Spleen (tissue), 11 donors: ENCODE data around the gene RDH12. TPM values are rescaled to one million over a fixed set of nuclear protein-coding genes. Genes with fewer than 3 reads are reported as not detected.
A peak's percentile ranks its signal among the peaks of the same experiment; 100 is the strongest.

Experiments used
- DNase-seq: peaks from one replicate; pipeline ENCODE4 v3.0.0-alpha.2; 2020
- H3K27ac ChIP-seq, 8 donors: fragments of 200-600 bp; sonication (generic) in 7 of 8; 1 replicate in 4 of 8; 2 replicates in 4 of 8; pipeline versions ENCODE4 v1.5.0 to v1.8.0; 2016 to 2021; ENCODE audit warnings: inconsistent platforms in 4 of 8, mild to moderate bottlenecking in 4 of 8, moderate library complexity in 1 of 8
- H3K27me3 ChIP-seq, 7 donors: fragments of 200-600 bp; sonication (generic) in 6 of 7; replicated peaks in 1 of 7; 1 replicate in 4 of 7; 2 replicates in 3 of 7; pipeline versions ENCODE4 v1.5.0 to v1.8.0; 2016 to 2021; ENCODE audit warnings: inconsistent platforms in 3 of 7, mild to moderate bottlenecking in 1 of 7
- H3K36me3 ChIP-seq, 6 donors: fragments of 200-600 bp; sonication (generic) in 5 of 6; 1 replicate in 4 of 6; 2 replicates in 2 of 6; pipeline versions ENCODE4 v1.5.0 to v1.8.0; 2016 to 2021; ENCODE audit warnings: inconsistent platforms in 2 of 6
- H3K4me1 ChIP-seq, 6 donors: fragments of 200-600 bp; sonication (generic) in 5 of 6; 1 replicate in 3 of 6; 2 replicates in 3 of 6; pipeline versions ENCODE4 v1.5.0 to v1.8.0; 2016 to 2021; ENCODE audit warnings: inconsistent platforms in 3 of 6
- H3K4me3 ChIP-seq, 8 donors: fragments of 200-600 bp; sonication (generic) in 7 of 8; 1 replicate in 4 of 8; 2 replicates in 4 of 8; pipeline versions ENCODE4 v1.5.0 to v1.8.0; 2016 to 2021; ENCODE audit warnings: inconsistent platforms in 4 of 8, mild to moderate bottlenecking in 4 of 8, moderate library complexity in 2 of 8
- H3K9me3 ChIP-seq, 8 donors: fragments of 200-600 bp; sonication (generic) in 7 of 8; 1 replicate in 4 of 8; 2 replicates in 4 of 8; pipeline versions ENCODE4 v1.5.0 to v1.8.0; 2016 to 2021; ENCODE audit warnings: inconsistent platforms in 4 of 8
- CTCF ChIP-seq, 11 experiments: fragments of 200-600 bp in 7 of 11; fragments of 450-650 bp in 4 of 11; sonication (generic) in 4 of 11; IDR thresholded peaks in 8 of 11; conservative IDR thresholded peaks in 3 of 11; 1 replicate in 7 of 11; 2 replicates in 4 of 11; pipeline versions ENCODE4 v1.4.0 to v1.8.0; 2016 to 2021; ENCODE audit warnings: antibody characterized with exemption in 11 of 11, inconsistent platforms in 4 of 11, mild to moderate bottlenecking in 1 of 11
- POLR2A ChIP-seq, 3 donors: fragments of 450-650 bp; IDR thresholded peaks; one replicate each; pipeline ENCODE4 v1.5.1; 2017; ENCODE audit warnings: antibody characterized with exemption in 3 of 3, mild to moderate bottlenecking in 1 of 3
- POLR2AphosphoS5 ChIP-seq, 3 donors: sonication (generic); formaldehyde crosslinking; IDR thresholded peaks; one replicate each; pipeline ENCODE4 v1.5.1; 2017; ENCODE audit warnings: antibody characterized with exemption in 3 of 3
- WGBS, 5 donors: extraction: QIAGEN DNeasy Blood & Tissue Kit in 3 of 5; methylation state at CpG; one replicate each; pipeline versions ENCODE4 v1.1.5 to v1.1.7; 2013 to 2018; 5-methylcytosine and 5-hydroxymethylcytosine counted together
- intact Hi-C: fragments of 100-400 bp; cut with DNase I; formaldehyde crosslinking; loops from one replicate; pipeline ENCODE4 v1.15.0; 2023; ENCODE audit warnings: low total_unique reads
- polyA plus RNA-seq, 3 donors: library from polyadenylated mRNA; stranded (reverse); fragments of 200-250 nt; gene quantifications; one replicate each; pipeline ENCODE4 v1.2.1, GENCODE V29; 2013
- total RNA-seq, 7 donors: library from RNA; depleted of rRNA in 3 of 7; stranded (reverse); fragments of >200 nt in 3 of 7; fragmentation: NEBNext Ultra II Directional in 4 of 7; extraction: Animal tissue kit (Norgen Biotek cat#: 25700) in 4 of 7; gene quantifications; one replicate each; pipeline versions ENCODE4 v1.1.0 to v1.2.1, GENCODE V29; 2016 to 2021
- donor health status: healthy with polysubstance abuse.
- donor health status: DM: no; HTN: no; CAD: no; lungs with moderate emphysema.
- donor health status: DM: no; HTN: no; CAD: no.
- donor health status: Bipolar disorder and iron deficiency.
- donor health status: healthy.
- donor health status: DM: no; HTN: no; CAD: no.
- donor health status: DM: yes; HTN: yes; CAD: no.

Gene RDH12
- total and polyA plus RNA-seq, 10 donors: 0.08 to 0.10 TPM; not detected in 8

DNA sequence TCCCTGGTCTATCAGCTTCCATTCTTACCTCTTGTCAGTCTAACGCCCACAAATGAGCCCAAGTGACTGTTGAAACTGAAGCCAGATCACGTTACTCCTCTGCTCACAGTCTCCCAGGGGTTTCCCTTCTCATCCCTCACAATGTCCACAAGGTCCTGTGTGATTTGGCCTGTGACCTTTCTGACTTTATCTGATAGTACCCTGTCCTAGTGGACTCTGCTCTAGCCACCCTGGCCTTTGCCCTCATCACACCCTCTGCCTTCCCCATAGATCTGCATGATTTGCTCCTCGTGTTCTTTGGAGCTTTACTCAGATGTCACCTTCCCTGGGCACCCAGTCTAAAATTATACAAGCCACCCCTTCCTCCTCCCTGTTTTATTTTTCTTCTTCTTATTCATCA is 55.5 kb downstream of the RDH12 start:
- no peak overlapping the region for H3K27ac ChIP-seq
- H3K4me3 ChIP-seq: no peak overlapping the region
- no peaks in the 10 kb centered on the region for H3K27me3 ChIP-seq
- no peaks in the 10 kb centered on the region for H3K9me3 ChIP-seq
- no peak for TF ChIP-seq POLR2AphosphoS5 (IDR thresholded peaks at IDR 0.05)
- no peak for TF ChIP-seq POLR2A (IDR thresholded peaks at IDR 0.05)
- no peak for TF ChIP-seq CTCF (IDR thresholded peaks at IDR 0.05 in 8 of 11, conservative IDR thresholded peaks at IDR 0.05 in 3 of 11)
- peaks cover 4 to 100% (median 71%) of the 10 kb centered on the region in 6 donors for H3K36me3 ChIP-seq
- intact Hi-C loops: no loop called here
- 84 to 93% (median 90%) methylated on average over 3 of the region's 3 CpGs for WGBS, 5 donors
- no peak for DNase-seq
- H3K4me1 ChIP-seq: no peaks in the 10 kb centered on the region

DNA sequence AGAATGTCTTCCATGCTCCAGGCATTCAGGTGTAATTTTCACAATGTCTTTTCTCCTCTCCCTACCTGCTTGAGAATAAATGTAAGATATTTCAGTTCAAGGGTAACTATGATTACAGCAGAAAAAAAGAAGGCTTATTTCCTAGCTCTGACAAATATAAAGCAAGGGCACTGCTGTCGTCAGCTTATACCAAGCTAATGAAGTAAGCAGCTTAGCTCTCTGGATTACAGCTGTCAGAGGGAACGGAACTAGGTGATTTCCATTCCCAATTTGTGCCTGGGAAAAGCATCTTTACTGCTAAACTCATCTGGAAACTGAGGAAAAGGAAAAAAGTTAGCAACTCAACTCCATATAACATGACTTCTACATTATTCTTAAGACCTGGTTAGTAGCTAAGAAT is 58.2 kb downstream of the RDH12 start:
- no peak for DNase-seq
- no peak for TF ChIP-seq POLR2AphosphoS5 (IDR thresholded peaks at IDR 0.05)
- TF ChIP-seq POLR2A (IDR thresholded peaks at IDR 0.05): no peak
- TF ChIP-seq CTCF (IDR thresholded peaks at IDR 0.05 in 8 of 11, conservative IDR thresholded peaks at IDR 0.05 in 3 of 11): no peak
- Histone ChIP-seq H3K4me1 (peaks cover 0 to 10% (median 0%) of the 10 kb centered on the region in 6 donors), H3K9me3 (no peaks in the 10 kb centered on the region), H3K27ac (no peak overlapping the region), H3K36me3 (peaks cover 0 to 100% (median 69%) of the 10 kb centered on the region in 6 donors), H3K27me3 (no peaks in the 10 kb centered on the region), H3K4me3 (no peak overlapping the region)
- 95 to 98% (median 96%) methylated on average over 2 of the region's 2 CpGs for WGBS, 5 donors
- intact Hi-C loops: no loop called here

DNA sequence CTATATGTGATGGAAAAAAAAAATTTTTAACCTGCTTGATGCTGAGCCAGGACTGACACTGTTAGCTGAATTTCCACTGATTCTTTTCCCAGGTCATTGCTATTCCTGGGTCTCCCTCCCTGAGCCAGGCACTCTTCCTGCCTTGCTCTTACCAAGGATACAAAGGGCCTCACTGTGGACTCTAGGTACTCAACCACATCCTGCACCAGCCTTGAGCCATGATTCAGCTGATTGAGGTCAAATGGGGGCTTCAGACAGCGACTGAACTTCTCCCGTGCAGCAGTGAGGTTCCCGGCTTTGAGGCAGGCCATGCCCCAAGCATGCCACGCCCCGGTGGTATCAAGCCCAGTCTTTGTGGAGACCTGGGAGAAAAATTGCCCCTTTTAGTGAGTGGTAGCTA is 60.4 kb downstream of the RDH12 start:
- Histone ChIP-seq H3K27me3 (no peaks in the 10 kb centered on the region), H3K36me3 (peaks cover 0 to 100% (median 76%) of the 10 kb centered on the region in 6 donors), H3K4me1 (peaks cover 0 to 26% (median 7%) of the 10 kb centered on the region in 6 donors), H3K4me3 (no peak overlapping the region), H3K9me3 (no peaks in the 10 kb centered on the region), H3K27ac (no peak overlapping the region)
- no peak for DNase-seq
- TF ChIP-seq POLR2A (IDR thresholded peaks at IDR 0.05): no peak
- no peak for TF ChIP-seq POLR2AphosphoS5 (IDR thresholded peaks at IDR 0.05)
- TF ChIP-seq CTCF (IDR thresholded peaks at IDR 0.05 in 8 of 11, conservative IDR thresholded peaks at IDR 0.05 in 3 of 11): no peak
- intact Hi-C loops: no loop called here
- 75 to 83% (median 78%) methylated on average over 5 of the region's 5 CpGs for WGBS, 5 donors

- TF ChIP-seq CTCF (IDR thresholded peaks at IDR 0.05 in 8 of 11, conservative IDR thresholded peaks at IDR 0.05 in 3 of 11) (no peak), POLR2A (IDR thresholded peaks at IDR 0.05) (no peak), POLR2AphosphoS5 (IDR thresholded peaks at IDR 0.05) (no peak)
- no peak overlapping the region for H3K4me3 ChIP-seq
- peaks cover 0 to 100% (median 86%) of the 10 kb centered on the region in 6 donors for H3K36me3 ChIP-seq
- peak overlapping the region in 4 of 8 donors; percentile 9 to 76 (median 40) for H3K27ac ChIP-seq
- no peaks in the 10 kb centered on the region for H3K9me3 ChIP-seq
- H3K27me3 ChIP-seq: no peaks in the 10 kb centered on the region
- DNase-seq: no peak
- intact Hi-C loops: no loop called here
- H3K4me1 ChIP-seq: peaks cover 0 to 28% (median 7%) of the 10 kb centered on the region in 6 donors
- WGBS, 5 donors: 71 to 92% (median 78%) methylated on average over 4 of the region's 4 CpGs
Measured at GRCh38 chr14:67763158-67763822, 61.6 kb downstream of the RDH12 start.
